ENCODE data around the gene SMIM10. TPM values are rescaled to one million over a fixed set of nuclear protein-coding genes. Genes with fewer than 3 reads are reported as not detected.

SMIM10 gene
- total and polyA plus RNA-seq, 2 of the 13 experiments (the other 11 are each of a cell fraction or from before 2014, with no cell fraction given), result not detected

DNA sequence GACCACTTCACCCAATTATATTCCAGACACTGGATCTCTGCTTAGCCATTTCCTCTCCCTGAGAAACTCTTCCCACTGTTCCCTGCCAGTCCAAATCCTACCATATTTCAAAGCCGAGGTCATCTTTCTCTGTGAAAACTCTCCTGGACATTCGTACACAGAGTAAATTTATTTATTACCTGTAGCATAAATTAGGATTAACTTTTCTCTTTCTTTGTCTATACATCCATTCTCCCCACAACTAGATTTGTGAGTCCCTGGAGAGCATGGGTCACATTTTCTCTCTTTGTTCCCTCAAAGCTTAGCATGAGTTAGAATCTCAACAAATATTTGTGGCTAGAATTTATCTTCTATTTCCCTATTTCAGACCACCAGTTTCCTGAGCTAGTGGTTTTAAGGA lies 27.8 kb upstream of the SMIM10 start:
- intact Hi-C loops (cut with micrococcal nuclease; ENCODE audit: unreplicated experiment), result no loop called here
- Histone ChIP-seq H3K4me3 (replicated peaks in 1 of 3; ENCODE audit: insufficient read depth in 1 of 3, low read depth in 2 of 3, low read length in 3 of 3) (no peak overlapping the region), H3K4me1 (ENCODE audit: insufficient read depth, low read length) (peaks cover 11% of the 10 kb centered on the region; the same call in 1 of the 2 replicates), H3K9ac (ENCODE audit: insufficient read depth, low read depth, low read length) (no peak overlapping the region), H3K9me3 (ENCODE audit: low read length) (no peaks in the 10 kb centered on the region), H3K79me2 (ENCODE audit: insufficient read depth, low read length) (no peaks in the 10 kb centered on the region), H3K36me3 (replicated peaks in 1 of 2; ENCODE audit: control insufficient read depth in 1 of 2, insufficient read depth in 2 of 2, low read length in 2 of 2) (no peaks in the 10 kb centered on the region), H4K20me1 (ENCODE audit: insufficient read depth, low read length) (no peaks in the 10 kb centered on the region), H3K27ac (ENCODE audit: extremely low read length, insufficient read depth, low read length) (no peak overlapping the region), H3K27me3 (ENCODE audit: control insufficient read depth in 1 of 2, insufficient read depth in 2 of 2, low read length in 2 of 2) (no peaks in the 10 kb centered on the region), H2AFZ (ENCODE audit: low read length) (no peak overlapping the region), H3K4me2 (ENCODE audit: low read depth, low read length) (no peak overlapping the region)
- TF ChIP-seq REL (CRISPR knock-in tag; conservative IDR thresholded peaks at IDR 0.05) (no peak), PITX1 (CRISPR knock-in tag; IDR thresholded peaks at IDR 0.05) (no peak), TCF7 (IDR thresholded peaks at IDR 0.05; ENCODE audit: low read depth) (no peak), SP2 (CRISPR knock-in tag; IDR thresholded peaks at IDR 0.05) (no peak), ADNP (CRISPR knock-in tag; IDR thresholded peaks at IDR 0.05) (no peak), SRSF4 (IDR thresholded peaks at IDR 0.05; ENCODE audit: low read depth, low read length, poor library complexity, severe bottlenecking) (no peak), ZNF549 (CRISPR knock-in tag; IDR thresholded peaks at IDR 0.05) (no peak), PRPF4 (IDR thresholded peaks at IDR 0.05; ENCODE audit: low read depth, low read length, poor library complexity, severe bottlenecking) (no peak), FOXJ3 (CRISPR knock-in tag; IDR thresholded peaks at IDR 0.05; ENCODE audit: borderline replicate concordance) (no peak), KDM5B (CRISPR knock-in tag; IDR thresholded peaks at IDR 0.05; ENCODE audit: borderline replicate concordance) (no peak)
- TF ChIP-seq, protein P1, sequence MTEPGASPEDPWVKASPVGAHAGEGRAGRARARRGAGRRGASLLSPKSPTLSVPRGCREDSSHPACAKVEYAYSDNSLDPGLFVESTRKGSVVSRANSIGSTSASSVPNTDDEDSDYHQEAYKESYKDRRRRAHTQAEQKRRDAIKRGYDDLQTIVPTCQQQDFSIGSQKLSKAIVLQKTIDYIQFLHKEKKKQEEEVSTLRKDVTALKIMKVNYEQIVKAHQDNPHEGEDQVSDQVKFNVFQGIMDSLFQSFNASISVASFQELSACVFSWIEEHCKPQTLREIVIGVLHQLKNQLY (CRISPR knock-in tag; IDR thresholded peaks at IDR 0.05), result no peak
- TF ChIP-seq, protein P2, sequence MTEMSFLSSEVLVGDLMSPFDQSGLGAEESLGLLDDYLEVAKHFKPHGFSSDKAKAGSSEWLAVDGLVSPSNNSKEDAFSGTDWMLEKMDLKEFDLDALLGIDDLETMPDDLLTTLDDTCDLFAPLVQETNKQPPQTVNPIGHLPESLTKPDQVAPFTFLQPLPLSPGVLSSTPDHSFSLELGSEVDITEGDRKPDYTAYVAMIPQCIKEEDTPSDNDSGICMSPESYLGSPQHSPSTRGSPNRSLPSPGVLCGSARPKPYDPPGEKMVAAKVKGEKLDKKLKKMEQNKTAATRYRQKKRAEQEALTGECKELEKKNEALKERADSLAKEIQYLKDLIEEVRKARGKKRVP (CRISPR knock-in tag; IDR thresholded peaks at IDR 0.05), result no peak
- TF ChIP-seq, protein P3, sequence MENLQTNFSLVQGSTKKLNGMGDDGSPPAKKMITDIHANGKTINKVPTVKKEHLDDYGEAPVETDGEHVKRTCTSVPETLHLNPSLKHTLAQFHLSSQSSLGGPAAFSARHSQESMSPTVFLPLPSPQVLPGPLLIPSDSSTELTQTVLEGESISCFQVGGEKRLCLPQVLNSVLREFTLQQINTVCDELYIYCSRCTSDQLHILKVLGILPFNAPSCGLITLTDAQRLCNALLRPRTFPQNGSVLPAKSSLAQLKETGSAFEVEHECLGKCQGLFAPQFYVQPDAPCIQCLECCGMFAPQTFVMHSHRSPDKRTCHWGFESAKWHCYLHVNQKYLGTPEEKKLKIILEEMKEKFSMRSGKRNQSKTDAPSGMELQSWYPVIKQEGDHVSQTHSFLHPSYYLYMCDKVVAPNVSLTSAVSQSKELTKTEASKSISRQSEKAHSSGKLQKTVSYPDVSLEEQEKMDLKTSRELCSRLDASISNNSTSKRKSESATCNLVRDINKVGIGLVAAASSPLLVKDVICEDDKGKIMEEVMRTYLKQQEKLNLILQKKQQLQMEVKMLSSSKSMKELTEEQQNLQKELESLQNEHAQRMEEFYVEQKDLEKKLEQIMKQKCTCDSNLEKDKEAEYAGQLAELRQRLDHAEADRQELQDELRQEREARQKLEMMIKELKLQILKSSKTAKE (CRISPR knock-in tag; IDR thresholded peaks at IDR 0.05; ENCODE audit: borderline replicate concordance), result no peak
- TF ChIP-seq, protein P4, sequence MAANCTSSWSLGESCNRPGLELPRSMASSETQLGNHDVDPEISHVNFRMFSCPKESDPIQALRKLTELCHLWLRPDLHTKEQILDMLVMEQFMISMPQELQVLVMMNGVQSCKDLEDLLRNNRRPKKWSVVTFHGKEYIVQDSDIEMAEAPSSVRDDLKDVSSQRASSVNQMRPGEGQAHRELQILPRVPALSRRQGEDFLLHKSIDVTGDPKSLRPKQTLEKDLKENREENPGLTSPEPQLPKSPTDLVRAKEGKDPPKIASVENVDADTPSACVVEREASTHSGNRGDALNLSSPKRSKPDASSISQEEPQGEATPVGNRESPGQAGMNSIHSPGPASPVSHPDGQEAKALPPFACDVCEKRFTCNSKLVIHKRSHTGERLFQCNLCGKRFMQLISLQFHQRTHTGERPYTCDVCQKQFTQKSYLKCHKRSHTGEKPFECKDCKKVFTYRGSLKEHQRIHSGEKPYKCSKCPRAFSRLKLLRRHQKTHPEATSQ (CRISPR knock-in tag; IDR thresholded peaks at IDR 0.05; ENCODE audit: borderline replicate concordance), result no peak
- FAIRE-seq, result no peak
- no TSS peak for BruUV-seq (replicated peaks)
- 17% methylated on average over 2 of the region's 2 CpGs for WGBS (ENCODE audit: low lambda C conversion rate)
- in situ Hi-C loops (cut with HindIII; ENCODE audit: extremely low pct_ligation_motif_present, low pct_unique_long_range_greater_than_20kb), result no loop called here
- ChIA-PET CTCF (ENCODE audit: low intra/inter-chr PET ratio, low total read pairs) (no interaction called here), POLR2A (no interaction called here)
- DNase-seq (ENCODE audit: low spot score), result no peak
- ATAC-seq, result no peak
